Renal cortex interstitium (tissue), 11 donors: Measurements from ENCODE around the gene COQ6. TPM values are rescaled to one million over a fixed set of nuclear protein-coding genes. Genes with fewer than 3 reads are reported as not detected.
"Not testable (repeated sequence)": the region's sequence is repeated elsewhere in the genome, so short reads cannot be mapped to it uniquely, and the experiment has no call there.

Source experiments
- DNase-seq, 11 donors: peaks; one replicate each; pipeline ENCODE4 v3.0.0-alpha.2; 2013; ENCODE audit warnings: low read depth in 9 of 11, low spot score in 4 of 11; ENCODE audit errors: extremely low read depth in 1 of 11
- polyA plus RNA-seq, 3 donors: library from polyadenylated mRNA; unstranded; fragments of 120-200 nt; gene quantifications; one replicate each; pipeline ENCODE4 v1.2.1, GENCODE V29; 2013; ENCODE audit not compliant: insufficient read length in 3 of 3

COQ6 gene
- polyA plus RNA-seq, 3 donors, result 29.0 to 37.5 (median 30.9) TPM

- DNase-seq, result no peak
These were observed 11.1 kb downstream of the COQ6 start for GRCh38 chr14:73961192-73961591.

- no peak for DNase-seq
These were observed 15.1 kb downstream of the COQ6 start for GRCh38 chr14:73965216-73965615.

- no peak for DNase-seq
These were observed 18.8 kb downstream of the COQ6 start for GRCh38 chr14:73968885-73969284.

- no peak for DNase-seq
These were observed 23.4 kb downstream of the COQ6 start for GRCh38 chr14:73973497-73973896.

GRCh38 chr14:73976125-73976524, 26.0 kb downstream of the COQ6 start:
- no peak for DNase-seq

DNA sequence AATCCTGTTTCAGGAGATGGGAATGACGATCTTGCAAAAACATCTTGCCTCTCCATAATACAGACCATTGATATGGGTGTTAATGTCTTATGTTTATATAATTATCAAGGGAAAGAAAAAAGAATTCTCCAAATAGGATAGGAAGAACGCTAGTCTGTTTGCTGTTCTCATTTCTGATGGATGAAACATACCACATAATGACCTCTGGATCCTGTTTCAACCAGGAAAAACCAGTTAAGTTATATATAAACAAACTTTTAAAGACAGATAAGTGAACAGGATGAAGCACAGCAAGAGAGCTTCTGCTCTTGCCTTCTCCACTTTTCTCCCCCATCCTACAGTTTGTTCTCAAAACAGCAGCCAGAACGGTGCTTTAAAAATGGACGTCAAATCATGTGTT, 27.8 kb downstream of the COQ6 start:
- DNase-seq, result no peak

- no peak for DNase-seq
These were observed 38.0 kb downstream of the COQ6 start for GRCh38 chr14:73988065-73988464.

DNA sequence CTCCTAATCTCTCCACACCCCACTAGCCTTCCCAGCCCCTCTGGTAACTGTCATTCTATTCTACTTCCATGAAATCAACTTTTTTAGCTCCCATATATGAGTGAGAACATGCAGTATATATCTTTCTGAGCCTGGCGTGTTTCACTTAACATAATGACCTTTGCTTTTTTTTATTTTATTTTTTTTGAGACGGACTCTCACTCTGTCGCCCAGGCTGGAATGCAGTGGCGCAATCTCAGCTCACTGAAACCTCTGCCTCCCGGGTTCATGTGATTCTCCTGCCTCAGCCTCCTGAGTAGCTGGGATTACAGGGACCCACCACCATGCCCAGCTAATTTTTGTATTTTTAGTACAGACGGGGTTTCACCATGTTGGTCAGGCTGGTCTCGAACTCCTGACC, 38.6 kb downstream of the COQ6 start:
- not testable (repeated sequence) for DNase-seq

DNA sequence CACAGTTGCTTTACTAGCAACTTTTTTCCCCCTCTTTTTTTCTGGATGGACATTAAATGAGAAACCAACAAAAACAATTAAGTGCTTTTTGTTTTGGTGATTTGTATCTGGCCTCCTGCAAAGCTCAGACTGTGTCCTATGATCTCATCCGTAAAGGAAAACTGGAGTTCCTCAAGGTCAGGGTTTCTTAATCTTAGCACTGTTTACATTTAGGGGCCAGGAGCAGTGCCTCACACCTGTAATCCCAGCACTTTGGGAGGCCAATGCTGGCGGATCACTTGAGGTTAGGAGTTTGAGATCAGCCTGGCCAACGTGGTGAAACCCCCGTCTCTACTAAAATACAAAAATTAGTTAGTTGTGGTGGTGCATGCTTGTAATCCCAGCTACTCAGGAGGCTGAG, 41.0 kb downstream of the COQ6 start:
- DNase-seq, result no peak

- not testable (repeated sequence) for DNase-seq
These were observed 44.8 kb downstream of the COQ6 start for GRCh38 chr14:73994926-73995325.

DNA sequence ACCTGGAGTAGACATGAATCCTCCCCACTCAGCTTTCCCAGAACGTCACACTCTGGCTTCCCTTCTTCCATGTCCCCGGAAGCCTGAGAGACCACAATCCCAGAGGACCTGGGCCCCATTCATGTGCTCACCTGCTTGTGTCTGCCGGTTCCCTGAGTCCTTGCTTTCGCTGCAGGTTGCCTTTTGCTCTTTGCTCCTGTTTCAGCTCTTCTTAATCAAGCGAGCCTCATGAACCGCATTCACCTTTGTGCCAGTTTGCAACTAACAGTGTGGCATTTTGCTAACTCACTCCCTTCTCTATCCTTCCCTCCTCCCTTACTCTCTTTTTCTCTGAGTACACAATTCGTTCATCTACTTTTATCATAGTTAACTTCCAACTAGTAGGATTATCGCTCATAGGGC, 45.9 kb downstream of the COQ6 start:
- peak in 1 of 11 donors; percentile 31 for DNase-seq

GRCh38 chr14:73996731-73997107, 46.6 kb downstream of the COQ6 start:
- DNase-seq, result no peak

GRCh38 chr14:73997108-73997943, 47.2 kb downstream of the COQ6 start:
- peak in 2 of 11 donors; percentile 12 to 62 for DNase-seq

GRCh38 chr14:73997944-73998447, 47.9 kb downstream of the COQ6 start:
- DNase-seq, result no peak

GRCh38 chr14:73998726-73999125, 48.6 kb downstream of the COQ6 start:
- DNase-seq, result no peak

DNA sequence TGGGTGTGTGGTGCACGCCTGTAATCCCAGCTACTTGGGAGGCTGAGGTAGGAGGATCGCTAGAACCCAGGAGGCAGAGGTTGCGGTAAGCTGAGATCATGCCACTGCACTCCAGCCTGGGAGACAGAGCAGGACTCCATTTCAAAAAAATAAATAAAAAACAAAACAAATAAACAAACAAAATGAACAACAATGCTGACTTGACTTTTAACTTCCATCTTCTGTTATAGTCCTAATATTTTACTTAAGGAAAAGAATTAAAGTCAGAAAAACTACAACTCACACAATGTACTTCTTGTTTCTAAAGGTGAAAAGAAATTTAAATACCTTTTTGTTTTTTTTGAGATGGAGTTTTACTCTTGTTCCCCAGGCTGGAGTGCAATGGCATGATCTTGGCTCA, 55.6 kb downstream of the COQ6 start:
- DNase-seq, result not testable (repeated sequence)

GRCh38 chr14:74008843-74009499, 58.9 kb downstream of the COQ6 start:
- DNase-seq, result no peak
